Mucosa of rectum (tissue), 2 donors: ENCODE data around the gene AZU1.

Experiments used
- H3K27ac ChIP-seq, 2 donors: one replicate each; pipeline ENCODE4 v1.7.0; 2013; ENCODE audit warnings: inconsistent platforms in 2 of 2, low read depth in 2 of 2, low read length in 2 of 2
- H3K27me3 ChIP-seq, 2 donors: one replicate each; pipeline ENCODE4 v1.7.0; 2013; ENCODE audit warnings: low read length in 2 of 2; ENCODE audit not compliant: control insufficient read depth in 2 of 2, insufficient read depth in 2 of 2
- H3K36me3 ChIP-seq, 2 donors: one replicate each; pipeline ENCODE4 v1.7.0; 2013; ENCODE audit warnings: low read length in 2 of 2; ENCODE audit not compliant: control insufficient read depth in 2 of 2, insufficient read depth in 2 of 2
- H3K4me1 ChIP-seq, 2 donors: one replicate each; pipeline ENCODE4 v1.7.0; 2013; ENCODE audit warnings: low read length in 2 of 2, mild to moderate bottlenecking in 1 of 2; ENCODE audit not compliant: control insufficient read depth in 2 of 2, insufficient read depth in 2 of 2
- H3K4me3 ChIP-seq, 2 donors: one replicate each; pipeline ENCODE4 v1.7.0; 2013; ENCODE audit warnings: low read length in 2 of 2
- H3K9ac ChIP-seq, 2 donors: one replicate each; pipeline ENCODE4 v1.7.0; 2013; ENCODE audit warnings: low read length in 2 of 2, low read depth in 1 of 2, mild to moderate bottlenecking in 1 of 2
- H3K9me3 ChIP-seq, 2 donors: one replicate each; pipeline ENCODE4 v1.7.0; 2013; ENCODE audit warnings: low read length in 2 of 2; ENCODE audit not compliant: control insufficient read depth in 2 of 2
- donor health status: healthy.
- donor health status: Normal muscosa, but diverticular disease.

The AZU1 gene

DNA sequence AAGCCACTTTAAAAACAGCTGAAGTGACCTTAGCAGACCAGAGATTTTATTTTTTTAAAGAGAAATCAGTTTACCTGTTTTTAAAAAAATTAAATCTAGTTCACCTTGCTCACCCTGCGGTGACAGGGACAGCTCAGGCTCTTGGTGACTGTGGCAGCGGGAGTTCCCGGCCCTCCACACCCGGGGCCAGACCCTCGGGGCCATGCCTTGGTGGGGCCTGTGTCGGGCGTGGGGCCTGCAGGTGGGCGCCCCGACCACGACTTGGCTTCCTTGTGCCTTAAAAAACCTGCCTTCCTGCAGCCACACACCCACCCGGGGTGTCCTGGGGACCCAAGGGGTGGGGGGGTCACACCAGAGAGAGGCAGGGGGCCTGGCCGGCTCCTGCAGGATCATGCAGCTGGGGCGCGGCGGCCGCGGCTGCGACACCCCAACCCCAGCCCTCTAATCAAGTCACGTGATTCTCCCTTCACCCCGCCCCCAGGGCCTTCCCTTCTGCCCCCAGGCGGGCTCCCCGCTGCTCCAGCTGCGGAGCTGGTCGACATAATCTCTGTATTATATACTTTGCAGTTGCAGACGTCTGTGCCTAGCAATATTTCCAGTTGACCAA, 16.7 kb upstream of the AZU1 start:
- Histone ChIP-seq H3K4me3 (no peak overlapping the region), H3K27me3 (no peaks in the 10 kb centered on the region), H3K27ac (no peak overlapping the region), H3K4me1 (no peaks in the 10 kb centered on the region), H3K9me3 (no peaks in the 10 kb centered on the region), H3K9ac (no peak overlapping the region), H3K36me3 (peaks cover 49 to 54% of the 10 kb centered on the region in 2 donors)

DNA sequence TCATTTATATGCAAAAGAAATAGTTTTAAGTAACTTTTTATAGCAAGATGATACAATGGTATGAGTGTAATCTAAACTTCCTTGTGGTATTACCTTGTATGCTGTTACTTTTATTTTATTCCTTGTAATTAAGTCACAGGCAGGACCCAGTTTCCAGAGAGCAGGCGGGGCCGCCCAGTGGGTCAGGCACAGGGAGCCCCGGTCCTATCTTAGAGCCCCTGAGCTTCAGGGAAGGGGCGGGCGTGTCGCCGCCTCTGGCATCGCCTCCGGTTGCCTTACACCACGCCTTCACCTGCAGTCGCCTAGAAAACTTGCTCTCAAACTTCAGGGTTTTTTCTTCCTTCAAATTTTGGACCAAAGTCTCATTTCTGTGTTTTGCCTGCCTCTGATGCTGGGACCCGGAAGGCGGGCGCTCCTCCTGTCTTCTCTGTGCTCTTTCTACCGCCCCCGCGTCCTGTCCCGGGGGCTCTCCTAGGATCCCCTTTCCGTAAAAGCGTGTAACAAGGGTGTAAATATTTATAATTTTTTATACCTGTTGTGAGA, 16.1 kb upstream of the AZU1 start:
- H3K4me3 ChIP-seq: no peak overlapping the region
- no peak overlapping the region for H3K9ac ChIP-seq
- no peak overlapping the region for H3K27ac ChIP-seq
- H3K27me3 ChIP-seq: no peaks in the 10 kb centered on the region
- no peaks in the 10 kb centered on the region for H3K9me3 ChIP-seq
- no peaks in the 10 kb centered on the region for H3K4me1 ChIP-seq
- peaks cover 45 to 49% of the 10 kb centered on the region in 2 donors for H3K36me3 ChIP-seq

DNA sequence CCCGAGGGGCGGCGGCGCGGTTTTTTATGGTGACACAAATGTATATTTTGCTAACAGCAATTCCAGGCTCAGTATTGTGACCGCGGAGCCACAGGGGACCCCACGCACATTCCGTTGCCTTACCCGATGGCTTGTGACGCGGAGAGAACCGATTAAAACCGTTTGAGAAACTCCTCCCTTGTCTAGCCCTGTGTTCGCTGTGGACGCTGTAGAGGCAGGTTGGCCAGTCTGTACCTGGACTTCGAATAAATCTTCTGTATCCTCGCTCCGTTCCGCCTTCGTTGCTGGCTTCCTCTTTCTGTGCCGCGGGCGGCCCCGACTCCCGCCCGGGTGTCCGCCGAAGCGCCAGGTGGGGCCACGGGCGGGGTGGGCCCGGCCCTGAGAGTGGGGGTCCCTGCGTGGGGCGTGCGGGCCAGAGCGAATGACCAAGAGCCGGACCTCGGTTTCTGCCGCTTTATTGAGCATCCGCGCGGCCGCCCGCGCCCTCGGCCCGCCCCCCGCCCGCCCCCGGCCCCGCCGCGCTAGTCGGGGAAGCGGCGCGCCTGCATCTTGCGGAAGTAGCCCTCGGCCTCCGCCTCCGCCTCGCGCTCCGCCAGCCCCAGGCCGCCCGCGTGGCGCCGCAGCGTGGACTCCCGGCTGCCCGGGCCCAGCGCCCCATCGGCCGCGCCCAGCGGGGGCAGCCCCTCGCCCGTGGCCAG, 15.4 kb upstream of the AZU1 start:
- H3K27ac ChIP-seq: no peak overlapping the region
- peaks cover 39 to 43% of the 10 kb centered on the region in 2 donors for H3K36me3 ChIP-seq
- H3K4me1 ChIP-seq: no peaks in the 10 kb centered on the region
- H3K9me3 ChIP-seq: no peaks in the 10 kb centered on the region
- no peaks in the 10 kb centered on the region for H3K27me3 ChIP-seq
- H3K4me3 ChIP-seq: no peak overlapping the region
- H3K9ac ChIP-seq: no peak overlapping the region

DNA sequence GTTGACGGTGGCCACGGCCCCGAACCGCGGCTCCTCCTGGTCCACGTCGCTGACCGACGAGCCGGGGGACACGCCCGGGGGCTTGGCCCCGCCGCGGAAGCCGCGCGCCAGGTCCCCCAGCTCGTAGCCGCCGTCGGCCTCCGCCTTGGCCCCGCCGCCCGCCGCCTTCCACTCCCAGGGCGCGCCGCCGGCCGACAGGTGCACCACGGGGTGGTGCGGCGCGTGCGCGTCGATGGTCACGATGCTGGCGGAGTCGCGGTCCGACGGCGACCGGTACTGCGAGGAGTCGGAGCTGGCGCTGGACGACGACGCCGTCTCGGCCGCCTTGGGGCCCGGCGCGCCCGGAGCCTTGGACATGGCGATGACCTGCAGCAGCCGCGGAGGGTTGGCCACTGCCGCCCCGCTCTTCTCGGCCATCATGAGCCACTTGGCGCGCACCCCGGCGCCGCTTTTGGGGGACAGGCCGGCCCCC, 14.9 kb upstream of the AZU1 start:
- no peaks in the 10 kb centered on the region for H3K9me3 ChIP-seq
- H3K4me1 ChIP-seq: no peaks in the 10 kb centered on the region
- H3K27me3 ChIP-seq: no peaks in the 10 kb centered on the region
- H3K9ac ChIP-seq: no peak overlapping the region
- H3K36me3 ChIP-seq: peaks cover 33 to 37% of the 10 kb centered on the region in 2 donors
- H3K27ac ChIP-seq: no peak overlapping the region
- no peak overlapping the region for H3K4me3 ChIP-seq

DNA sequence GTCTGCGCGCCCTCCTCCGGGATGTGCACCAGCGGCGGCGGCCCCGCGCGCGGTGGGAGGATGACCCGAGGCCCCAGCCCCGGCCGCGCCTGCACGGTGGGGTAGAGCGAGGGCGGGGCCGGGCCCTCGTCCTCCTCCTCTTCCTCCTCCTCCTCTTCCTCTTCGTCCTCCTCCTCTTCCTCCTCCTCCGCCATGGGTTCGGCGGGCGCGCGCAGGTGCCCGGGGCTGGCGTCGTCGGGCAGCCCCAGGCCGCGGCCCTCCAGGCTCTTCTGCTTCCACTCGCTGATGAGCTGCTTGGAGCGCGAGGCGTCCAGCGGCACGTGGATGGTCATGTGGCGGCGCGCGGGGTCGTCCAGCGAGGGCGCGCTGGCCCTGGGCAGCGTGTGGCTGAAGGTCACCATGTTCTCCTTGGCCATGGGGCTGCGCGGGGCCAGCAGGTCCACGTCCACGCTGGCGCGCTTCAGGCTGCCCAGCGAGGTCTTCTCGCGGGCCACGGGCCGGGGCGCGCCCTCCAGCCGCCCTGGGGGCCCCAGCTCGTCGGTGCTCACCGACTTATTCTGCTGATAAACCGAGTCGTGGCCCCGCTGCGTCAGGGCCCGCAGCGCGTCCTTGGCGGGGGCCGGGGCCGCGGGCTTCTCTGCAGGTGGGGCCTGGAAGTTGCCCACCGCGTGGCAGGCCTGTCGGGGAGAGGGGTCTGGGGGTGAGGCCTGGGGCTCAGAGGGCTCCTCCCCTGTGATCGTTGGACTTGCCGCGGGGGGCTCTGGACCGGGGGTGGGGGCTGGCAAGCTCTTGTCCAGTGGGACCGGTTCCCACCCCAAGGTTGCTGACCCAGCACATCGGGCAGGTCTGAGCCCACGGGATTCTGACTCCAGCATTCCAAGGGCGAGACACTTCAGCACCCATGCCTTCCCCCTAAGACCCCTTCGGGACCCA, 14.2 kb upstream of the AZU1 start:
- Histone ChIP-seq H3K27ac (no peak overlapping the region), H3K9ac (no peak overlapping the region), H3K4me3 (no peak overlapping the region), H3K27me3 (no peaks in the 10 kb centered on the region), H3K9me3 (no peaks in the 10 kb centered on the region), H3K4me1 (no peaks in the 10 kb centered on the region), H3K36me3 (peaks cover 28 to 30% of the 10 kb centered on the region in 2 donors)

DNA sequence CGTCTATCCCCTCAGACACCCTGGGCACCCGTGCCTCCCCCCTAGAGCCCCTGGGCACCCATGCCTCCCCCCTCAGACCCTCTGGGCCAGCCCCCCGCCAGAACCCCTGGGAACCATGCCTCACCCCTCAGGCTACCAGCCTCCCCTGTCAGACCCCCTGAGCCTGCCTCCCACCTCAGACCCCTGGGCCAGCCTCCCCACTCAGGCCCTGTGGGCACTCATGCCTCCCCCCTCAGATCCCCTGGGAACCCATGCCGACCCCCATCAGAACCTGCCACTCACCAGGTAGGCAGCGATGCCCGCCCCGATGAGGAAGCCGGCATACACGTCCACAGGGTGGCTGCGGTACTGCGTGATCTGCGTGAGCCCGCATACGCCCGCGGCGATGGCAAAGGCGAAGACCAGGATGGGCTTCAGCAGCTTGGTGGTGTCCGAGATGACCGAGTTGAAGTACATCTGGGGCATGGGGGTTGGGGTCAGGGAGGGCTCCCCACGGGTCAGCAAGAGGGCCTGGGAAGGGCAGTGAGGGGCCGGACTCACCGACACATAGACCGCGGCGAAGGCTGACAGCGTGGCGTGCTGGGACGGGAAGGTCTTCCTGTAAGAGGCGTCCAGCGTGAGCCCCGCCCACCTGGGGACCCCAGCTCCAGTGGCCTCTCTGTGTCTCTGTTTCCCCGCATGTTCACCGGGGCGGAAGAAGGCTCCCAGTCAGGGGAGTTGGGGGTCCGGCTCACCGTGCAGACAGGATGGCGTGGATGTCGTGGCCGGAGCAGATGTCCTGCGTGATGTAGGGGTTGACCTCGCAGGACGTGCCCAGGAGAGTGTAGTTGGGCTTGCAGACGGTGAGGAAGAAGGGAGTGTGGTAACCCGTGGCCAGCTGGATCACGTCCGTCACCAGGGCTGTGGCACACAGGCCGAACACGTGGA, 13.2 kb upstream of the AZU1 start:
- no peaks in the 10 kb centered on the region for H3K27me3 ChIP-seq
- no peak overlapping the region for H3K27ac ChIP-seq
- no peaks in the 10 kb centered on the region for H3K4me1 ChIP-seq
- no peak overlapping the region for H3K4me3 ChIP-seq
- no peaks in the 10 kb centered on the region for H3K9me3 ChIP-seq
- peaks cover 22 to 25% of the 10 kb centered on the region in 2 donors for H3K36me3 ChIP-seq
- H3K9ac ChIP-seq: no peak overlapping the region

DNA sequence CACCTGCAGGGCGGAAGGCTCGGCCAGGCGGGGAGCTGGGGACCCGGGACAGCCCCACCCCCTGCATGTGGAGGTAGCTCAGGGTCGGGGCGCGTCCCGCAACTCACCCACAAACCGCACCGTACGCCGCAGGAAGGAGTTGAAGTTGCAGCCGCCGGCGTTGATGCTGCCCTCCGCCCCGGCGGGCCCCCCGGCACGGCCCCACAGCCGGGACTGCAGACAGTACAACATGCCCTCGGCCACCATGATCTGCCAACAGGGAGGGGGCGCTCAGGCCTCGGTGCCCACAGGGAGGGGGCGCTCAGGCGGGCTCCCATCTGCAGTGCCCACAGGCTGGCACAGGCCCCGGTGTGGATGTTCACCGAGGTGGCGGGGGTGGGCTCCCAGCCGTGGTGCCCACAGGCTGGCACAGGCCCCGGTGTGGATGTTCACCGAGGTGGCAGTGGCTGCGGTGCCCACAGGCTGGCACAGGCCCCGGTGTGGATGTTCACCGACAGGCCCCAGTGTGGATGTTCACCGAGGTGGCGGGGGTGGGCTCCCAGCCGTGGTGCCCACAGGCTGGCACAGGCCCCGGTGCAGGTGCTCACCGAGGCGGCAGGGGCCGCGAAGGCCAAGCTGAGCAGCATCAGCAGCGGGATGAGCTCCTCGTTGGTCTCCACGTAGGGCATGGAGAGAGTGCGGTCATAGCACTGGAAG, 12.4 kb upstream of the AZU1 start:
- Histone ChIP-seq H3K9me3 (no peaks in the 10 kb centered on the region), H3K27me3 (no peaks in the 10 kb centered on the region), H3K9ac (no peak overlapping the region), H3K36me3 (peaks cover 15 to 18% of the 10 kb centered on the region in 2 donors), H3K27ac (no peak overlapping the region), H3K4me1 (no peaks in the 10 kb centered on the region), H3K4me3 (no peak overlapping the region)

DNA sequence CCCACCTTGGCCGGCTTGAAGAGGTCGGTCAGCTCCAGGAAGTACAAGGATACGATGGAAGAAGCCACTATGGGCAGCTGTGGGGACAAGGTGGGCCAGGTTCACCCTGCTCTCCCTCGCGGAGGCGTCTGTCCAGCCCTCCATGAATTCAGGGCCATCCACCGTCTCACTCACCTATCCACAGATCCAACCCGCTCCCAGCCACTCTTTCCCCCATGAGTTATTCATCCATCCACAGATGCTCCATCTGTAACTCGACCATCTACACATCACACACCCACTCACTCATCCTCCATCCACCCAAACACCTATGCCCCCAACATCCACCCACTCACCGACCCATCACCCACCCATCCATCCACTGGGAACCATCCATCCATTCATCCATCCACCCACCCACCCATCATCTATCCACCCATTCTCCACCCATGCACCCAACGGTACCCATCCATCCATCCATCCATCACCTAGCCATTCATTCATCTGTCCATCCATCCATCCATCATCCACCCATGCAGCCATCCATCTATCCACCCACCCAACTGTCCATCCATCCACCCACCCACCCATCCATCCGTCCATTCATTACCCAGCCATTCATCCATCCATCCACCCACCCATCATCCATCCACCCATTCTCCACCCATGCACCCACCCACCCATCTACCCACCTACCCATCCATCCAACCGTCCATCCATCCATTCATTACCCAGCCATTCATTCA, 11.7 kb upstream of the AZU1 start:
- Histone ChIP-seq H3K36me3 (peaks cover 8 to 11% of the 10 kb centered on the region in 2 donors), H3K4me1 (no peaks in the 10 kb centered on the region), H3K27ac (no peak overlapping the region), H3K9ac (no peak overlapping the region), H3K27me3 (no peaks in the 10 kb centered on the region), H3K9me3 (no peaks in the 10 kb centered on the region), H3K4me3 (no peak overlapping the region)
